GM18502 (cell line): Measurements from ENCODE around the gene HTRA3.

Source experiments
- ATAC-seq: cut with Tn5 transposase; IDR thresholded peaks from one replicate; pipeline ENCODE4 v1.9.1; 2021; ENCODE audit warnings: mild to moderate bottlenecking; ENCODE audit not compliant: unreplicated experiment, poor library complexity

HTRA3 gene

GRCh38 chr4:8245884-8246833 lies 23.4 kb upstream of the HTRA3 start:
- ATAC-seq = no peak

- no peak for ATAC-seq
Measured at GRCh38 chr4:8247047-8247930, 22.3 kb upstream of the HTRA3 start.

- no peak for ATAC-seq
Measured at GRCh38 chr4:8248091-8248490, 21.5 kb upstream of the HTRA3 start.

- ATAC-seq = no peak
Measured at GRCh38 chr4:8250227-8250626, 19.3 kb upstream of the HTRA3 start.

GRCh38 chr4:8250637-8251036 lies 18.9 kb upstream of the HTRA3 start:
- ATAC-seq = no peak

- no peak for ATAC-seq
Measured at GRCh38 chr4:8251110-8251883, 18.3 kb upstream of the HTRA3 start.

- no peak for ATAC-seq
Measured at GRCh38 chr4:8252301-8253173, 17.0 kb upstream of the HTRA3 start.

- no peak for ATAC-seq
Measured at GRCh38 chr4:8254076-8254475, 15.5 kb upstream of the HTRA3 start.

- ATAC-seq = no peak
Measured at GRCh38 chr4:8255698-8256441, 13.7 kb upstream of the HTRA3 start.

GRCh38 chr4:8257854-8258253 lies 11.7 kb upstream of the HTRA3 start:
- no peak for ATAC-seq

GRCh38 chr4:8258552-8259212 lies 10.9 kb upstream of the HTRA3 start:
- no peak for ATAC-seq

GRCh38 chr4:8259743-8260430 lies 9.7 kb upstream of the HTRA3 start:
- ATAC-seq = no peak

- ATAC-seq = no peak
Measured at GRCh38 chr4:8260656-8261111, 8.9 kb upstream of the HTRA3 start.

- ATAC-seq = no peak
Measured at GRCh38 chr4:8261851-8262535, 7.6 kb upstream of the HTRA3 start.

GRCh38 chr4:8262637-8263322 lies 6.8 kb upstream of the HTRA3 start:
- ATAC-seq = no peak

- ATAC-seq = no peak
Measured at GRCh38 chr4:8263397-8263796, 6.2 kb upstream of the HTRA3 start.
